Vagina (tissue), 2 donors: ENCODE measurements around the gene SLC25A25.

Experiments
- POLR2A ChIP-seq, 2 donors: fragments of 450-650 bp; IDR thresholded peaks; one replicate each; pipeline ENCODE4 v1.6.1; 2017; ENCODE audit warnings: antibody characterized with exemption in 2 of 2, mild to moderate bottlenecking in 2 of 2, moderate library complexity in 2 of 2
- POLR2AphosphoS5 ChIP-seq, 2 donors: sonication (generic); formaldehyde crosslinking; IDR thresholded peaks; one replicate each; pipeline ENCODE4 v1.9.0; 2017; ENCODE audit warnings: antibody characterized with exemption in 2 of 2, mild to moderate bottlenecking in 2 of 2, low read depth in 1 of 2; ENCODE audit not compliant: insufficient read depth in 1 of 2
- TF ChIP-seq, protein P1 (sequence below), 3 experiments: fragments of 450-650 bp in 2 of 3; fragments of 200-600 bp in 1 of 3; sonication (generic) in 1 of 3; IDR thresholded peaks; one replicate each; pipeline ENCODE4 v1.5.1; 2017 to 2019; ENCODE audit warnings: antibody characterized with exemption in 3 of 3, mild to moderate bottlenecking in 2 of 3, moderate library complexity in 2 of 3

- TF ChIP-seq, protein P1, sequence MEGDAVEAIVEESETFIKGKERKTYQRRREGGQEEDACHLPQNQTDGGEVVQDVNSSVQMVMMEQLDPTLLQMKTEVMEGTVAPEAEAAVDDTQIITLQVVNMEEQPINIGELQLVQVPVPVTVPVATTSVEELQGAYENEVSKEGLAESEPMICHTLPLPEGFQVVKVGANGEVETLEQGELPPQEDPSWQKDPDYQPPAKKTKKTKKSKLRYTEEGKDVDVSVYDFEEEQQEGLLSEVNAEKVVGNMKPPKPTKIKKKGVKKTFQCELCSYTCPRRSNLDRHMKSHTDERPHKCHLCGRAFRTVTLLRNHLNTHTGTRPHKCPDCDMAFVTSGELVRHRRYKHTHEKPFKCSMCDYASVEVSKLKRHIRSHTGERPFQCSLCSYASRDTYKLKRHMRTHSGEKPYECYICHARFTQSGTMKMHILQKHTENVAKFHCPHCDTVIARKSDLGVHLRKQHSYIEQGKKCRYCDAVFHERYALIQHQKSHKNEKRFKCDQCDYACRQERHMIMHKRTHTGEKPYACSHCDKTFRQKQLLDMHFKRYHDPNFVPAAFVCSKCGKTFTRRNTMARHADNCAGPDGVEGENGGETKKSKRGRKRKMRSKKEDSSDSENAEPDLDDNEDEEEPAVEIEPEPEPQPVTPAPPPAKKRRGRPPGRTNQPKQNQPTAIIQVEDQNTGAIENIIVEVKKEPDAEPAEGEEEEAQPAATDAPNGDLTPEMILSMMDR (IDR thresholded peaks at IDR 0.05) = no peak
- TF ChIP-seq POLR2A (IDR thresholded peaks at IDR 0.05) = no peak
- no peak for TF ChIP-seq POLR2AphosphoS5 (IDR thresholded peaks at IDR 0.05; ENCODE audit: insufficient read depth in 1 of 2, low read depth in 1 of 2)
Measured at GRCh38 chr9:128122809-128123175, 54.8 kb downstream of the SLC25A25 start.
